Stimulated activated CD8-positive, alpha-beta memory T cell treated with anti-CD3 and anti-CD28 coated beads, Interleukin-4, amount 100 ng/mL, for 48 hours (primary cell): ENCODE data around the gene ERFL.
"Not testable (repeated sequence)": the region's sequence is repeated elsewhere in the genome, so short reads cannot be mapped to it uniquely, and the experiment has no call there.

Experiments used
- DNase-seq: peaks from one replicate; pipeline ENCODE4 v3.0.0-alpha.2; 2020

The ERFL gene

GRCh38 chr19:41926763-41927496, 1.3 kb downstream of the ERFL start:
- DNase-seq, result no peak

GRCh38 chr19:41926028-41926762, 2.1 kb downstream of the ERFL start:
- no peak for DNase-seq

- DNase-seq, result no peak
Observed at GRCh38 chr19:41925208-41926003, 2.8 kb downstream of the ERFL start.

- DNase-seq, result no peak
Observed at GRCh38 chr19:41924151-41925145, 3.8 kb downstream of the ERFL start.

- DNase-seq, result no peak
Observed at GRCh38 chr19:41923045-41923788, 5.0 kb downstream of the ERFL start.

GRCh38 chr19:41922585-41922984, 5.7 kb downstream of the ERFL start:
- no peak for DNase-seq

- no peak for DNase-seq
Observed at GRCh38 chr19:41921577-41922576, 6.4 kb downstream of the ERFL start.

GRCh38 chr19:41920882-41921576, 7.2 kb downstream of the ERFL start:
- no peak for DNase-seq

- DNase-seq, result no peak
Observed at GRCh38 chr19:41919948-41920712, 8.1 kb downstream of the ERFL start.

- no peak for DNase-seq
Observed at GRCh38 chr19:41918653-41919244, 9.5 kb downstream of the ERFL start.

- DNase-seq, result no peak
Observed at GRCh38 chr19:41918095-41918494, 10.2 kb downstream of the ERFL start.

GRCh38 chr19:41917676-41918075, 10.6 kb downstream of the ERFL start:
- no peak for DNase-seq

GRCh38 chr19:41915776-41916414, 12.4 kb downstream of the ERFL start:
- no peak for DNase-seq

- no peak for DNase-seq
Observed at GRCh38 chr19:41915021-41915775, 13.1 kb downstream of the ERFL start.

- DNase-seq, result not testable (repeated sequence)
Observed at GRCh38 chr19:41914424-41914834, 13.8 kb downstream of the ERFL start.

GRCh38 chr19:41913538-41914423, 14.5 kb downstream of the ERFL start:
- no peak for DNase-seq
